ENCODE data around the gene COX8C.

GRCh38 chr14:93303659-93304058 is 43.3 kb upstream of the COX8C start:
- TF ChIP-seq CTCF (conservative IDR thresholded peaks at IDR 0.05; ENCODE audit: low read depth, low read length), result no peak
- no peak for TF ChIP-seq EZH2 (IDR thresholded peaks at IDR 0.05; ENCODE audit: borderline replicate concordance, low read depth, low read length, poor library complexity, severe bottlenecking)
